GM08714 (cell line): ENCODE data around the gene HTR4.

Experiments used
- H3K4me3 ChIP-seq: fragments of 200-500 bp; sonication (Bioruptor generic); 2 replicates; pipeline ENCODE4 v1.5.1; 2014; ENCODE audit warnings: mild to moderate bottlenecking, low read length, inconsistent platforms
- ZNF274 ChIP-seq: IDR thresholded peaks from 2 replicates; pipeline ENCODE4 v1.6.1; 2012; ENCODE audit warnings: mild to moderate bottlenecking, low read depth, low read length

HTR4 gene

GRCh38 chr5:148636353-148636752 lies 18.0 kb downstream of the HTR4 start:
- TF ChIP-seq ZNF274 = no peak
- H3K4me3 ChIP-seq = no peak overlapping the region

- H3K4me3 ChIP-seq = no peak overlapping the region
Measured at GRCh38 chr5:148635321-148636083, 18.8 kb downstream of the HTR4 start.

GRCh38 chr5:148633067-148633377 lies 21.3 kb downstream of the HTR4 start:
- no peak overlapping the region for H3K4me3 ChIP-seq
- TF ChIP-seq ZNF274 = no peak

More at GRCh38 chr5:148635321-148636083, 18.8 kb downstream of the HTR4 start:
- no peak for TF ChIP-seq ZNF274

- H3K4me3 ChIP-seq = no peak overlapping the region
- no peak for TF ChIP-seq ZNF274
Measured at GRCh38 chr5:148632255-148633066, 21.9 kb downstream of the HTR4 start.

- no peak for TF ChIP-seq ZNF274
- no peak overlapping the region for H3K4me3 ChIP-seq
Measured at GRCh38 chr5:148626986-148627385, 27.3 kb downstream of the HTR4 start.

- no peak for TF ChIP-seq ZNF274
- no peak overlapping the region for H3K4me3 ChIP-seq
Measured at GRCh38 chr5:148626081-148626613, 28.2 kb downstream of the HTR4 start.

GRCh38 chr5:148625250-148625649 lies 29.1 kb downstream of the HTR4 start:
- no peak for TF ChIP-seq ZNF274
- no peak overlapping the region for H3K4me3 ChIP-seq

- no peak for TF ChIP-seq ZNF274
- H3K4me3 ChIP-seq = no peak overlapping the region
Measured at GRCh38 chr5:148623741-148624140, 30.6 kb downstream of the HTR4 start.

GRCh38 chr5:148623101-148623500 lies 31.2 kb downstream of the HTR4 start:
- no peak overlapping the region for H3K4me3 ChIP-seq
- TF ChIP-seq ZNF274 = no peak

- TF ChIP-seq ZNF274 = no peak
- H3K4me3 ChIP-seq = no peak overlapping the region
Measured at GRCh38 chr5:148620696-148621095, 33.6 kb downstream of the HTR4 start.

GRCh38 chr5:148620091-148620490 lies 34.2 kb downstream of the HTR4 start:
- H3K4me3 ChIP-seq = no peak overlapping the region
- no peak for TF ChIP-seq ZNF274

- no peak for TF ChIP-seq ZNF274
- no peak overlapping the region for H3K4me3 ChIP-seq
Measured at GRCh38 chr5:148619484-148619883, 34.8 kb downstream of the HTR4 start.

GRCh38 chr5:148615644-148616275 lies 38.6 kb downstream of the HTR4 start:
- H3K4me3 ChIP-seq = no peak overlapping the region
- no peak for TF ChIP-seq ZNF274

- no peak overlapping the region for H3K4me3 ChIP-seq
- TF ChIP-seq ZNF274 = no peak
Measured at GRCh38 chr5:148607406-148607805, 46.9 kb downstream of the HTR4 start.

GRCh38 chr5:148606296-148606695 lies 48.0 kb downstream of the HTR4 start:
- no peak for TF ChIP-seq ZNF274
- H3K4me3 ChIP-seq = no peak overlapping the region

- no peak for TF ChIP-seq ZNF274
- no peak overlapping the region for H3K4me3 ChIP-seq
Measured at GRCh38 chr5:148599187-148599586, 55.1 kb downstream of the HTR4 start.
